ENCODE measurements around the gene CYP3A5.

DNA sequence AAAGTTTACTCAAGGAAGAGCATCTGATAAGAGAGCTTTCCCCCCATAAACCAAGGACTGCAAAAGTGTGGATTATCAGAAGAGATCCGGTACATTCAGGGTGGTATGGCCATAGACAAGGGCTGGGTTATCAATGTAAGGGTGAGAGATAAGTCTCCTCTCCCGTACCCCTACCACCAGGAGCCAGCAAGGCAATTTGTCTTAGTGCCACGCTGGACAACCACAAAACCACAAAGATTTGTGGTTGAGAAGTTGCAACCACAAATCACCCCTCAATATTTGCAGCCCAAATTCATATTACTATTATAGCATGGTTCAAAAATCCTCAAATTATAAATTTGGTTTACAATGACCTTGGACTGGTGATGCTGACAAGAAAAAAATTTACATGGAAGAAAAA is 65.3 kb downstream of the CYP3A5 start:
- TF ChIP-seq, protein P1, sequence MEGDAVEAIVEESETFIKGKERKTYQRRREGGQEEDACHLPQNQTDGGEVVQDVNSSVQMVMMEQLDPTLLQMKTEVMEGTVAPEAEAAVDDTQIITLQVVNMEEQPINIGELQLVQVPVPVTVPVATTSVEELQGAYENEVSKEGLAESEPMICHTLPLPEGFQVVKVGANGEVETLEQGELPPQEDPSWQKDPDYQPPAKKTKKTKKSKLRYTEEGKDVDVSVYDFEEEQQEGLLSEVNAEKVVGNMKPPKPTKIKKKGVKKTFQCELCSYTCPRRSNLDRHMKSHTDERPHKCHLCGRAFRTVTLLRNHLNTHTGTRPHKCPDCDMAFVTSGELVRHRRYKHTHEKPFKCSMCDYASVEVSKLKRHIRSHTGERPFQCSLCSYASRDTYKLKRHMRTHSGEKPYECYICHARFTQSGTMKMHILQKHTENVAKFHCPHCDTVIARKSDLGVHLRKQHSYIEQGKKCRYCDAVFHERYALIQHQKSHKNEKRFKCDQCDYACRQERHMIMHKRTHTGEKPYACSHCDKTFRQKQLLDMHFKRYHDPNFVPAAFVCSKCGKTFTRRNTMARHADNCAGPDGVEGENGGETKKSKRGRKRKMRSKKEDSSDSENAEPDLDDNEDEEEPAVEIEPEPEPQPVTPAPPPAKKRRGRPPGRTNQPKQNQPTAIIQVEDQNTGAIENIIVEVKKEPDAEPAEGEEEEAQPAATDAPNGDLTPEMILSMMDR (IDR thresholded peaks at IDR 0.05) = no peak
- TF ChIP-seq EP300 (IDR thresholded peaks at IDR 0.05) = no peak

Data from esophagus muscularis mucosa (tissue), 3 donors.